GM19043 (cell line): ENCODE results near the gene CERS1.

Experiments used
- ATAC-seq: cut with Tn5 transposase; IDR thresholded peaks from one replicate; pipeline ENCODE4 v1.9.1; 2021; ENCODE audit warnings: low read depth; ENCODE audit not compliant: unreplicated experiment

Gene CERS1

DNA sequence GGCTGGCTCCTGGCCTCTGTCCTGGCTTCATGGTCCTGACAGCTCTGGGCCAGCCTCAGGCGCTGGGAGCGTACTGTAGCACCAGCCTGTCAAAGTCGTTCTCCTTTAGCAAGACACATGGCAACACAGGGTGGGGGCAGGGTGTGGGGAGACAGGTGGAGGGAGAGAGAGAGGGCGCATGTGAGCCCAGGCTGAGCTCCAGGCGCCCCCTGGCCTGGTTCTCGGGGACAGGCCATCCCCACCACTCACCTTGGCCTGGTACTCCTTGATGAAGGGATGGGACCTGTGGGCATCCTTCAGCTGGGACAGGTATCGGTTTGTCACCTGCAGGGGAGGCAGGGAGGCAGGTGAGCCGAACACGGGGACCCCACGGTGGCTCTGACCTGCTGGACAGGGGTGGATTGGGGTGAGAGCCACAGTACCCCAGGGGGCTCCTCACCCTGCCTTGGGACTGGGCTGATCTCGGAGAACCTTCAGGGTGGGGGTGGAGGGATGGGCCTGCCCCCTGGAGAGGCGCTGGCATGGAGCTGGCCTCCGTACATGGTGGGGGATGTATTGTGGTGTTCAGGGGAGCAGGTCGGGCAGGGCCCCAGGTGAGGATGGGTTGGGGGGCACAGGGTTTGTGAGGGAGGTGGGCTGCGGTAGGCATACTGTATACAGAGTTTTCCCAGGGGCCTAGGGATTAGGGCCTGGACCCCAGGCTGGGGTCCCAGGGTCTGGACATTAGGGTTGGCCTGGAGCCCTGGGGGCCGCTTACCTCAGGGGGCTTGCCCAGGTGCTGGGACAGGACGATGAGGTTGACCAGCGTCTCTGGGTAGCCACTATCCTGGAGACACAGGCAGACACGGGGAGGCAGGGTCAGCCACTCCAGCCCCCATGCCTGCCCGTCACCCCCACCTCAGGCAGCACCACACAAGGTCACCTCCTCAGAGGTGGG is 3.9 kb upstream of the CERS1 start:
- no peak for ATAC-seq

DNA sequence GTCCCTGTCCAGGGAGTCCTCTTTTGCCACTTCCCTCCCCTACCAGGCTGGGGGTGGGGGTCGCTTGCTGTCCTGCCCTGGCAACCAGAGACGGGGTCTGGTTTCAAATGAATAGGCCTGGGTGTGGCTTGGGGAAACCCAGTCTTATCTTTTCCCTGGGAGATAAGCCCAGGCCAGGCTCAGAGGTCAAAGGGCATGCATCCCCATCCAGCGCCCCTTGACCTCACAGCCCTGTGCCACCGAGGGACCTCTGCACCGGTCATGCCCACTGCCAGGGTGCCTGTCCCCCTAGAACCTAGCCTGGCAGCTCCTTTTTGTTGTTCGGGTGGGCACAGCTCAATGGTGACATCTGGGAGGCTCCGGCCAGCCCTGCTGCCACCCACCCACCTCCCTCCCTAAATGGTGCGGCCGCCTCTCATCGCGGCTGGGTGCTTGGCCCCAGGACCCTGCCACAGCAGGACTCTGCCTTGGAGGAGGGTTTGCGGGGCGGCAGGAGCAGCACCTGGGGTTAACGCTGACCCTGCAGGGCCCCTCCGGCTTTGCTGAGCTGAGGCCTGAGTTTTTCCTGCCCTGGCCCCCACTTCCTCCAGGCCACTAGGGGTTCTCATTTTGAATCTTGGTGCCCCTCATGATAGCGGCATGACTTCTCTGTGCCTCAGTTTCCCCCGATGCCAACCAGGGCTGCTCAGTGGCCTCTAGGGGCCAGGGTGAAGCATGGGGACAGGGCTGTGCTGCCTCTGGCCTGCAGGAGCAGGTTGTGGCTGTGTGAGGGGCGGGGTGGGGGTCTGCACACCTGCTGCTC is 2.9 kb upstream of the CERS1 start:
- ATAC-seq, result no peak

DNA sequence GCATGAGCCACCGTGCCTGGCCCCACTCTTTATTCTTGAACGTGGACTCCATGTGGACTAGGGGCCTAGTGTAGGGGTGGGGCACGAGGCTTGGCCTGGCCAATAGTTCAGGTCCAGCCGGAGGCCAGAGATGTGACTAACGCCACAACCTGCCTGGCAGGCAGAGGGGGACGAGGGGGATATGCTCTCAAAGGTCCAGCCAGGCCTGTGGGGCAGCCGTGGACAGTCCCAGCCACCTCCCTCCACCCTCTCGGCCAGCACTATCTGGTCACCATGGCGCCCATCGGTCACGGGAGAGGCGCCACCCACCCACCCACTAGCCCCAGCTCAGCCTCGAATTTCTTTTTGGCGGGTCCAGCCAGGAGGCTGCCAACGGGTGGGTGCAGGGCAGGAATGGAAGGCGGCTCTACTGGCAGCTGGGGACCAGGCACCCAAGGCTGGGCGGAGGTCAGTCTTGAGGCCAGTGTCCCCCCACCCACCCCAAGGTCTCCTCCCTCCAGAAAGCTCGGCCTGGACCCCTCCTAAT is 2.2 kb upstream of the CERS1 start:
- ATAC-seq, result no peak

DNA sequence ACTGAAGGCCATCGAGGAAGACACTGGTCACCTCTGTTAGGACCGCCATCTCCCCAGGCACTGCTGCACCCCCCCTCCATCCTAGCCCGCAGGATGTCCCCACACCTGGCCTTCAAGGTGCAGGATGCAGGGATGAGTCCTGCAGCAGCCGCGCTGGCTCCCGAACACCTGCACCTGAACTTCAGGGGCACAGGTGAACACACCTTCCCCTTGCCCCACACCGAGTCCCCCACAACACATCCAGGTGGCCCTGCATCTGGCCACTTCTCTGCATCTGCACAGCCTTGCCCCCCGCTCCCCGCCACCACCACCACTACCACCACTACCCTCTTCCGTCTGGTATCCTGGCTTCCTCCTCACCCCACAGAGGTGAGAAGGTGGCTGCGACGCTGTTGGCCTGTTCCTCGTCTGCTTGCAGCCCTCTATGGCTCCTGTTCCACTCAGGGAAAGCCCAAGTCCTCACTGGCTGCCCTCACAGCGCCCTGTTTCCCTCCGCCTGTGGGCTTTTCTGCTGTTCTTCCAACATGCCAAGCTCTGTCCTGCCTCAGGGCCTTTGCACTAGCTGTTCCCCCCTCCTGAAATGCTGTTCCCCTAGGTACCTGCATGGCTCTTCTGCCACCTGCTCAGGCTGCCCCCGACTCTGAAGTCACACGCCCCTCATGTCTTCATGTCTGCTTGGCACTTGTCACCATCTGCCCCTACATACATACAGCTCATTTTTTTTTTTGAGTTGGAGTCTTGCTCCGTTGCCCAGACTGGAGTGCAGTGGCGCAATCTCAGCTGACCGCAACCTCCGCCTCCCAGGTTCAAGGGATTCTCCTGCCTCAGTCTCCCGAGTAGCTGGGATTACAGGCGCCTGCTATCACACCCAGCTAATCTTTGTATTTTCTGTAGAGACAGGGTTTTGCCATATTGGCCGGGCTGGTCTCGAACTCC is 1.4 kb upstream of the CERS1 start:
- no peak for ATAC-seq

DNA sequence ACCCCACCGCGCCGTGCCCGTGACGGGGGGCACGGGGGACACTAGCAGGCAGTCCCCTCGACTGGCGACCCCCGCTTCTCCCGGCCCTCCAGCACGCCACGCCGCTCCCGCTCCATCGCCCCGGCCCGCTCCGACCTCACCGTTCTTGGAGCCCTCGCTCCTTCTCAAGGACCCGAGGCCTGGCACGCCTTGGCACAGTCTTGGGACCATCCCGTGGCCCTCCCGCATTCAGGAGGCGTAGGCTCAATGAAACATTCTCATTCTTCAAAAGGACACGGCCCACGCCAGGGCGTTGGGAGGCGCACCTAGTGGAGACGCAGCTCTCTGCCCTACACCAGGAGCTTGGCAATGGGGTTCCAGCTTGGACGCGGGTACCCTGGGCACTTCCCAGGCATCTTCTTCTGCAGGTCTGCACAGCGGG is 473 bp upstream of the CERS1 start:
- no peak for ATAC-seq

DNA sequence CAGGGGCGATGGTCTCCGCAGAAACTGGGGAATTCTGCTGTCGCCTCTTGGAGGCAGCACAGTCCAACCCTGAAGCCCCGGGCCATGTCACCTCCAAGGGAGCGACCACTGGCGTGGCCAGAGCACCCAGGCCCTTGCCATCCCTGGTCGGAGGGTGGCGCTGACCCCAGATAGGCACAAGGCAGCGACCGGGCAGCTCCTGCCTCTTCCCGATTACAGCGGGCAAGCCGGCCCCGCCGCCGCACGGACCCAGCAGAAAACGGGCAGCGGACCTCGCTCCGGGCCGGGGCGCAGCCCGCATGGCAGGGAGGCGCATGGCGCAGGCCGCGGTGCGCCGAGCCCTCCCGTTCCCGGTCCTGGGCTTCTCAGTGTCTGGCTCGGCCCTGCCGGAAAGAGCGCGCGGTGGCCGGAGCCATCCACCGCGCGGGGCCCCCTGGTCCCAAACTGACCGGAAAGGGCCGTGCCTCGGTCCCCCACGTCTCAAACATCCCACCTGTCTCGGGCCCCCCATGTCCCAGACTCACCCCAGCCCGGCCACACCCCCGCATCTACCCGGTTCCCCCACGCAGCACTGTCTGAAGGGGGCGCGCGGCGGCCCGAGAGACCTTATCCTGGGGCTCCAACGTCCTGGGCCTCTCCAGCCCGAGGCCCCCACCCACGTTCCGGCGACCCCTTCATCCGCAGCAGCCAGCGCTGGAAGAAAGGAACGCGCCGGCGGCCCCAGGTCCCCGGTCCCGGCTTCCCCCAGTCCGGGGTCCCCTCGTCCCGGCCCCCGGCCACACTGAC is 727 bp downstream of the CERS1 start:
- ATAC-seq, result no peak

DNA sequence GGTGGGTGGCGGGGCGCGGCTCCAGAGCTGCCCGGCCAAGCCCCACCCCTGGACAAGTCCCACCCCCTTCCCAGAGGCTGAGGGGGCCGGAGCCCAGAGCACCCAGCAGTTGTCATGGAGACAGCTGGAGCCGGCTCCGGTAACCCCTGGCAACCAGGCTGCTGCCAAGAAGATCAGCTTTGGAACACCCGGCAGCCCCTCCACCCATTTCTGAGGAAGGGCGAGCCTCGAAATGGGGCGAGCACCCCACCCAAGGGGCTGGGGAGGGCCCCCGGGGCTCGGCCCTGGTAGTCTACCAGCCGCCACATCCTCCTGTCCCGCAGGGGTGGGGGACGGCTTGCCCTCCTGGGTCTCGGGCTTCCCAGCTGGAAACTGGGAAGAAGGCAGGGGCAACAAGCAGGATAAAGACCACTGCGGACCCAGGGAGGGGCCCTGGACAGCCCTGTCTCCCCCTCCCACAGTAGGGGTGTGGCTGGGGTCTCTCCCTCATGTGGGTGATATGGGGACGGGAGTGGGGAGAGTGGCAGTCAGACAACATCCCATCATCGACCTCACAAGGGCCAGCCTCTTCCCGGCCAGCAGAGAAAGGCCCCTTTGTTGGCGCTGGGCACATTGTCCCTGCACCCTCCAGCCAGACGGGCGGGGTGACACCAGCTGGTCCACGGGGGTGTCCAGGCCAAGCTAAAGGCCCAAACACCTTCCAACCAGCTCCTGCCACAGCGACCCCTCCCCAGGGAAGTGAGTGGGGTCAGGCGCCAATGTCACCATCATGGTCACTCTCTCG is 1.5 kb downstream of the CERS1 start:
- ATAC-seq, result no peak

DNA sequence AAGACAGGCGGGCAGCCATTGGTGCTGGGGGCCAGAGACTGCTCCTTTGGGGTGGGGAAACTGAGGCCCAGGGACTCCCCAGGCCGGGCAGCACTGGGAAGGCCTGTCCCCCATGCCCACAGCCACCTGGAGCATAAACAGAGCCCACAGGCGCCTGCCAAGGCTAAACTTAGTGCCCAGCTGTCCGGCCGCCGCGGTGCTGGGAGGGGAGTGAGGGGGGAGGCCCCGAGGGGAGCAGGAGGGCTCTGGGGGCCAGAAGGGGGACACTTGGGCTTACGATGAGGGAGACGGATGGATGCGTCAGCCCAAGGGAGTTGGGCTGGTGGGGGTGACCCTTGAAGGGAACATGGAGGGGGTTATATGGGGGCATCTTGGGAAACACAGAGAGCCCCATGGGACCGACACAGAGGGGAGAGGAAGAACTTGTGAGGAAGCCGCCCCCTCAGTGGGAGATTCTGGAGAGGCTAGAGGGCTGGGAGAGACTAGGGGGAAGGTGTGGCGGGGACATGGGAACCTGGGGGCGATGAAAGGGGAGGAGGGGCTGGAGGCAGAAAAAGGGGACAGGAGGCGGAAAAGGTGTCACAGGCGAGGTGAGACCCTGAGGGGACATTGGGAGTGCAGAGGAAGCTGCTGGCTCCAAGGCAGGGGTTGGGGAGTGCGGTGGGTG is 2.2 kb downstream of the CERS1 start:
- no peak for ATAC-seq

DNA sequence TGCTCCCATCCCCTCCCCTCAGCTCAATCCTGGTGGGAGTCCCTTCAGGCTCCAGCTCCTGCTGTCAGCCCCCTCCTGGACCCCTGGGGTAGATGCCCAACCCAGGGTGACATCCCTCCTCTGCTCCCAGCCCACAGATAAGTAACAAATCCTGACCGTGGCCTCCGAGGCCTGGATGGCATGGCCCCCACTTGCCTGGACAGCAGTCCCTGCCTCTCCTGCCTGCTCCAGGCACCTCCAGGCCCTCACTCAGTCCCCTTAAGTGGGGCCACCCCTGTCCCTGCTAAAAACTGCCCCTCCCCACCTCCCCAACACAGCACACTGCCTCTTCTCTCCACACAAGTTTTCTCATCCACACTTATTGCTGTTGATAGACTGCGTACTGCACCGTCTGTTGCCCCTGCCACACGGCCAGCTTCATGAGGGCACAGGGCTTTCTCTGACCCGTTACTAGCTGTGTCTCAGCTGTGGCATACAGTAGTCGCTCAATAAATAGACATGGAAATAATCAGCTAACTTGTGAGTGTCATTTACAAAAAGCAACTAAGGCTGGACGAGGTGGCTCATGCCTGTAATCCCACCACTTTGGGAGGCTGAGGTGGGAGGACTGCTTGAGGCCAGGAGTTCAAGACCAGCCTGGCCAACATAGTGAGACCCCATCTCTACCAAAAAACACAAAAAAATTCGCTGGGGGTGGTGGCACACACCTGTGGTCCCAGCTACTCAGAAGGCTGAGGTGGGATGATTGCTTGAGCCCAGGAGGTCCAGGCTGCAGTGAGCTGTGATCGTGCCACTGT is 5.8 kb downstream of the CERS1 start:
- no peak for ATAC-seq

DNA sequence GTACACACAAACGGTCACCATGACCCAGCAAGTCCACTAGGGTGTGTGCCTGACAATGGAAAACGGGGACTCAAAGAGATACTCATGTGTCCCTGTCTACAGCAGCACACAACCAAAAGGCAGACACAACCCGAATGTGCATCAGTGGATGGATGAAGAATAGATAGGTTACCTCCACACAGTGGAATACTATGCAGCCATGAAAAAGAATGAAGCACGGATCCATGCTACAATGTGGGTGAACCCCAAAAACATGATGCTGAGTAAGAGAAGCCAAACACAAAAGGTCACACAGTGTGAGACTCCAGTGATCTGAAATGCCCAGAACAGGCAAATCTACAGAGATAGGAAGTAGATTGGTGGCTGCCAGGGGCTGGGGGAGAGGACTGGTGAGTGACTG is 9.0 kb downstream of the CERS1 start:
- ATAC-seq, result no peak

DNA sequence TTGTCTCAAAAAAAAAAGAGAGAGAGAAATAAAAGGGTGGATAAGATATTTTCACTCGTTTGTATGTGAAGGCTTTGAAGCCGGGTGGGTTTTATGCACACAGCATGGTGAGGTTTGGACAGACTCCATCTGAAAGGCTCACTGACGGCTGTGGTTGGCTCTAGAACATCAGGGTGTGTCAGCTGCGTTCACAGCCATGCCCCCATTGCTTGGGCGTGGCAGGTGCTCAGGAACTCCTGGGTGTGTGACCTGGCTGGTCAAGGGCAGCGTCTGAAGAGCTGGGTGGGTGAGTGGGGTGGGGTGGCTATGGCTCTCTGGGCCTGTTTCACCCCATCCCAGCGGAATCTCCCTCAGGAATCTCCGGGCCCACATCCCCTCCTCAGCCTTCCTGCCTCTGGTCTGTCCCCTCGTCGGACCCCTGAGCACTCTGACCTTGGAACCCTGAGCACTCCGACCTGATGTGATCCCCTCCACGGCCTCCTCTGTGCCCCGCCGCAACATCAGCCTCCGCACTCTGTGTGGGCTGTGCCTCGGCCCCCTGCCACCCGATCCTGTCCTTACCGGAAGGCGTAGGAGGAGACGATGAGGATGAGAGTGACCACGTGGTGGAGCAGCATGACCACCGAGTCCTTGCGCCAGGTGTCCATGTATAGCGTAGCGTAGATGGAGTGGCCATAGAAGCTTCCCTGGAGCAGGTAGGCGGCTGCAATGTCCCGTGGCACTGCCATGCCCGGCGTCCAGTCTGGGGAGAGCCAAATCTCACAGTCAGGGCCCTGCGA is 12.2 kb downstream of the CERS1 start:
- ATAC-seq, result no peak

DNA sequence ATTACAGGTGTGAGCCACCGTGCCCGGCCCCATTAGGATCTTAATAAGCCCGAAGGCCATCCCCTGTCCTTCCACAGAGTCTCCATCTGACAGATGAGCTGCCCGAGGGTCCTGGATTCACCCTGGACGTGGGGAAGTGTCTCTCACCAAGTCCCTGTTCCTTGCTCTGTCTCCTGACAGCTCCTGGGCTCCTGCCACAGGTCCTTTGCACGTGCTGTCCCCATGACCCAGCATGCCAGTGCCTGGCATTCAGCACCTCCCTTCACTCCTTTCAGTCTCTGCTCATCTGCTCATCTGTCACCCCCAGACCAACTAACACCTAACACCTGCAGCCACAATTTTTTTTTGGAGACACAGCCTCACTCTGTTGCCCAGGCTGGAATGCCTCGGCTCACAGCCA is 14.5 kb downstream of the CERS1 start:
- no peak for ATAC-seq

DNA sequence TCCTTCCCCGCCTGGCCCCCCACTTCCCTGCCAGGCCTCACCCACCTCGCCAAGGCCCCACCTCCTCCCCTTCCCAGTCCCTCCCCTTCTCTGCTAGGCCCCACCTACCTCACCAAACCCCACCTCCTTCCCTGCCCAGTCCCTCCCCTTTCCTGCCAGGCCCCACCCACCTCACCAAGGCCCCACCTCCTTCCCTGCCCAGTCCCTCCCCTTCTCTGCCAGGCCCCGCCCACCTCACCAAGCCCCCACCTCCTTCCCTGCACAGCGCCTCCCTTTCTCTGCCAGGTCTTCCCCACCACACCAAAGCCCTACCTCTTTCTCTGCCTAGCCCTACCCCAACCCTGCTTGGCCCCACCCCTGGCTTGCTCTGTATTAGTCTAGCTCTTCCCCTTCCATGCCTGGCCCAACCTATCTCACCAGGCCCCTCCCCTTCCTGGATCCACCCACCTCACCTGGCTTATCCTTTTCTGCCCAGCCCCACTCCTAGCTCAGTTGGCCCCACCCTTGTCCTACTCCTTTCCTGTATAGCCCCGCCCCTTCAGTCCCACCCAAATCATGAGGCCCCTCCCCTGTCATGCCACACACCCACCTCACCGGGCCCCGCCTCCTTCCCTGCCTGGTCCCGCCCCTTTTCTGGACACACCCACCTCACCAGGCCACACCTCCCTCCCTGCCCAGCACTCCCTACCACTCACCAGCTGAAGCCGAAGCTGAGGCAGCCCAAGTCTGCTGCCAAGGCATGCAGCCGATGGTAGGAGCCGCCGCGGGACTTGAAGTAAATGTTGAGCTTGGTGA is 16.2 kb downstream of the CERS1 start:
- ATAC-seq, result no peak

DNA sequence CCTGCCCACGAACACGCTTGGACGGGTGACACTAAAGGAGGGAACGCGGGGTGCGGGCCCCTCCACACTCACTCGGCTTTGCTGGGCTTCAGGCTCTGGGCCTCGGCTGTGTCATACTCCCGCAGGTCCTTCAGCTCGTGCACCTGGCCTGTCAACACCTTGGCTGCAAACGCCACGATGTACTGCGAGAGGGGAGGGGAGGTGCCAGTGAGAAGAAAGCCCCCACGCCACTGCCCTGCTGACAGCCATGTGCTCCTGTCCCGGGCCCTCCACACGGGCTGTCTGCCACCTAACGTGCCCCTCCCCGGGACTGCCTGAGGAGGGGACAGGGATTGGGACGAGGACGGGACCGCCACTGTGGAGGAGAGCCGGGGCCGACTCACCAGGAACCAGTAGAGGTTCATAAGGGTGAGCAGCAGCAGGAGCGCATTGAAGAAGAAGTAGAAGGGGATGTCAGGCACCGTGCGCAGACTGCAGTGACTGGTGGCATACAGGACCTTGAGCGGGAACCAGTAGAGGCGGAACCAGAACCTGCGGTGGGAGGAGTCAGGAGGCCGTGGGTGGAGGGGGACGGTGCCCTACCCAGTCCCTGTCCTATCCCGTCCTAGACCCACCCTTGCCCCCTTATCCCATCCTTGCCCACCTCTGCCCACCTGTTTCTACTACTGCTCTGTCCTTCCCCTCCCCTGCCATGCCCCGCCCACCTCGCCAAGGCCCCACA is 16.9 kb downstream of the CERS1 start:
- no peak for ATAC-seq

DNA sequence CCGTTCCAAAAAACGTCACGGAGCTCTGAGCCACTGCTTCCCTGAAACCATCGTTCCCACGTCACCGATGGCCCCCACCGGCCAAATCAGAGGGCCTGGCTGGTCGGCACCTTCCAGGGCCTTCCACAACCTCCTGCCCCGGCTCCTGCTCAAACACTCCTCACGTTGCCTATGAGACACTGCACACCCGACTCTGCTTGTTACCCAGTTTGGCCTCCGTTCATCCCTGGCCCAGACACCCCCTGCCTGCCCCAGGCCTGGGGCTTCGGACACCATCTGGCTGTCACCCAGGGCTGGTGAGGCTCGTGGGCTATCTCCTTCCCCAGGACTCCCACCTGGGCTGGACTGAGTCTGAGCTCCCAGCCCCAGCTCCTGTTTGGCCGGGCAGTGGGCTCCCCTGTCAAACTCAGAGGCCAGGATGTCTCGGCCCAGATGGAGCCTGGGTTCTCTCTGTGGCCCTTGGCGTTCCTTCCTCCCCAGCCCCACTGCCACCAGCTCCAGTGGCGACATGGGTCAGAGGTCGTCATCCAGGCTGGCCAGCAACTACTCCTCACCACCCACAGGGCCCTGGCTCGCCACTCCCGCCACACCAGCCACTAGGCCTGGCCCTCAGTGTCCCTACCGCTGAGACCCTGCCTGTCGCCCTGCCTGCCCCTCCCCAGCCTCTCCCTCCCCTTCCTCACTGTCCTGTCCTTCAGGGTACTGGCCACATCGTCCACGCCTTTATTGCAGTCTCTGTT is 17.7 kb downstream of the CERS1 start:
- ATAC-seq, result no peak
